HG03196 (cell line): ENCODE measurements around the gene SELENBP1.
A peak's percentile ranks its signal among the peaks of the same experiment; 100 is the strongest.

ENCODE experiments used
- ATAC-seq: cut with Tn5 transposase; IDR thresholded peaks from one replicate; pipeline ENCODE4 v1.9.1; 2021; ENCODE audit not compliant: unreplicated experiment

The SELENBP1 gene

DNA sequence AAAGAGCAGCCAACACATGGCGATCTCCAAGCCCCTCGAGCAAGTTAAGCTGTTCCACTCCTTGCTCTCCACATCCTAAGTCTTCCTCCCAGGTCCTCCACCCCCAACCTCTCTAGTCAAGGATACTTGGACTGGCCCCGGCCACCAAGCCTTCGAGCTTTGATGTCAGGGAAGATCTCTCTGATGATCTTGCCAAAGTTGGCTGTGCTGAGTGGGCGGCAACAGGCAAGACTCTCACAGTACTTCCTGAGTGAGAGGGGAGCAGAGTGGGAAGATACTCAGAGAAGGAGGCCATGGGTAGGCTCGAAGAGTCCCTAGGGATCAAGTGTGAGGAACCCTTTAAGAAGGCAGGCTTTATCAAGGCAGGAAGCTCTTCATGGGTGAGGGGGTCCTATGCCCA, 28.2 kb downstream of the SELENBP1 start:
- no peak for ATAC-seq

DNA sequence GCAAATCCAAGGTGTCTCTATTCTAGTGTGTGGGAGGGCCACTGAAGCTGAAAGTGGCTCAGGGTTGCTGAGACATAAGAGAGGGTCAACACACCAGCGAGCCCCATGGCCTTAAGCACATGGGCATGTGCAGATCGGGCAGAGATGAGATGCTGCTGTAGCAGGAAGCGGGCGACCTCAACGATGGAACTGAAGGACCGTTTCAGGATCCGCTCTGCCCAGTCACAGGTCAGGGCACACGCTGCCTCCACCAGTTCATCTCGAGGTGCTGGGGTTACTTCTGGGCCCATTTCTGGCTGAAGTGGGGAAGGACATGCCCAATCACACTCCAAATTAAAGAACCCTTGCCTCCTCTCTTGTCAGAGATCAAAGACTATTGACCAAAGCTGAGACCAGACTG, 28.9 kb downstream of the SELENBP1 start:
- no peak for ATAC-seq

DNA sequence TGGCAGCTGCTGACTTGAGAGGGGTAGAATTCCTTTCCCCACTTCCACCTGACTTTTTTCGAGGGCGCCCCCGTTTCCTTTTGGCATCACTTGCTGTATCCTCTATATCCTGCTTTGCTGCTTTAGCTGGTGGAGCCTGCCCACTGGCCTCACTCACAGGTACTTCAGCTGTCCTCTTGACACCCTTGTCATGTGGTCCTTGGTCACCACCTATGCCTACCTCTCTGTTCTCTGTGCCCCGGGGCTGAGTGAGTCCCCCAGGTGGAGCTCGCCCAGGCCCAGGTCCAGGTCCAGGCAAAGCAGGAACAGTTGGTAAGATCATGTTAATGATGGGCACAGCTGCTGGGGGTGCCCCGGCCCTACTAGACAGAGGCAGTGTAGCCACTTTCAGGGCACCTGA, 29.9 kb downstream of the SELENBP1 start:
- no peak for ATAC-seq

DNA sequence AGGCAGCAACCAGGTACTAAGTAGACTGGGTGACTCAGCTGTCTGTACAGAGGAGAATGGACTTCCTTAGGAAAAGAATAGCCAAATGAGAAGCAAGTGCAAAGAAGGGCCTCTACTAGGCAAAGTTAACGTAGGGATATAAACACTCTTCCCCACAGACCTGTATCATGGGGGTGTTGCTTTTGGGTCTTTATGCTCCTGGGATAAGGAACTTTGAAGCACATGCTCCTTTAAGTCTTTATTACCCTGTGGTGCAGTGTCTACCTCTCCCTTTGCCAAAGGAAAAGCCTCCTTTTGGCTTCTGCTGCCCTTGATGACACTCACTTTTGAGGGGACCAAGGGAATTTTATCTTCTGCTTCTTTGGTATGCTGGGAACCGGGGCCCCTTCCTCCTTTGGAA, 30.5 kb downstream of the SELENBP1 start:
- no peak for ATAC-seq

DNA sequence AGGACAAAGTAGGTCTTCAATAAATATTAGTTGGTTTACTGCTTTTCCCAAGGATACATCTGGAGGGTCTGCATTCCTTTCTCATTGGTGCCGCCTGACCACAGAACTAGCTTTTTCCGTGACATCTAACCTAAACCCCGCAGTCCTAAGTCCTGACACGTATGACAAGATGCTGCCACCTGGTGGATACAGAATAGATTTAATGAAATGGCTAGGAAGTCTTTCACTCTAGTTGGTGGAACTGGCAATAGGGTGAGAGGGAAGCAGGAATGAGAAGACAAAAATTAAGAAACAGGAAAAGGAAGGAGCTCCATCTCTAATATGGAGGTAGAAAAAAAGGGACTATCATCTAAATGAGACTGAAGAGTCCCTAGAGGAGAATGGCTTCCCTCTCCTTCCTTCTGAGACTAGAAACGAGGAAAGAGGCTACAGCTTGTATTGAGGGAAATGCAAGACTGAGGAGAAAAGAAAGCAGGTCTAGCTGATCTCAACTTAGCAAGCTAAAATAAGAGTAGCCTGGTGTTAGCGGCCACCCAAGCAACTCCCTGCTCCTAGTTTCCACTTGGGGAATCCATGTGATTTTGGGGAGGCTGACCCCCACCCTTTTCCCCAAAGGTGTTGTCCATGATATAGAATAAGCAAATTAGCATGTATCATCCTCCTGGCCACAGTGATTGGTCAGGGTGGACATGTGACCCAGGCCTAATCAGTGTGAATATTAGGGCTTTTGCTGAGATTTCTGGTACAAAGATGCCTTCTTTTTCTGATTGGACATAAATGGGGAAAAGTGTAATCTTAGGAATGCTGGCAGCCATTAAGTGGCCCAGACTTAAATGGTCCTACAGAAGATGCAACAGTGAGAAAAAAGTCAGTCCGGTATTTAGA, 31.4 kb downstream of the SELENBP1 start:
- ATAC-seq = peak; percentile 46

DNA sequence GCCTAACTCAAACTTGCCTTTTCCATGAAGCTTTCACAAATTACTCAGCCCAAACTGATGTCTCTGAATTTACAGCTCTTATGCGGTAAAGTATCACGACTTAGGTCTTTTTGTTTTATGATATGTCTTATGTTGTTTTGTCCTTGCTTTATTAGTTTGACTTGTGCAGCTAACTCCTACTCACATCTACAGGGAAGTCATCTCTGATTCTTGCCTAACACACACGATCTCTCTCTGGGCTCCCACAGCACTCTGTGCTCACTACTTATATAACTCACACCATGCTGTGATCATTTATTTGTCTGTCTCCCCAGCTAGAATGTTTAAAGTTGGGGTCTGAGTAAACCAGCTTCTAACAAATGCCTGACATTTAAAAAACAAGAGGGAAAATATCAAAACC, 35.9 kb downstream of the SELENBP1 start:
- ATAC-seq = no peak

DNA sequence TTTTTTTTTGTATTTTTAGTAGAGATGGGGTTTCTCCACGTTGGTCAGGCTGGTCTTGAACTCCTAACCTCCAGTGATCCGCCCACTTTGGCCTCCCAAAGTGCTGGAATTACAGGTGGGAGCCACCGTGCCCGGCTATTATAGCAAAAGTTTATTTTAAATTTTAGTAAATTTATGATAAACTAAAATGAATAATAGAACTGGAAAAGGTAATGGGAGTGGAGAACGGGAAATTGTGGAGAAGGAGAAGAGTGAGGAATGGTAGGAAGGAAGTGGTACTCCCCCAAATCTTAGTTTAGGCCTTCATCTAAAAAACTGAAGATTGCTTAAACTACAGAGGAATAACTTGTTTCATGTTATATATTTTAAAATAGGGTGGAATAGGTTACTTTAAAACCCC, 37.7 kb downstream of the SELENBP1 start:
- ATAC-seq = no peak

DNA sequence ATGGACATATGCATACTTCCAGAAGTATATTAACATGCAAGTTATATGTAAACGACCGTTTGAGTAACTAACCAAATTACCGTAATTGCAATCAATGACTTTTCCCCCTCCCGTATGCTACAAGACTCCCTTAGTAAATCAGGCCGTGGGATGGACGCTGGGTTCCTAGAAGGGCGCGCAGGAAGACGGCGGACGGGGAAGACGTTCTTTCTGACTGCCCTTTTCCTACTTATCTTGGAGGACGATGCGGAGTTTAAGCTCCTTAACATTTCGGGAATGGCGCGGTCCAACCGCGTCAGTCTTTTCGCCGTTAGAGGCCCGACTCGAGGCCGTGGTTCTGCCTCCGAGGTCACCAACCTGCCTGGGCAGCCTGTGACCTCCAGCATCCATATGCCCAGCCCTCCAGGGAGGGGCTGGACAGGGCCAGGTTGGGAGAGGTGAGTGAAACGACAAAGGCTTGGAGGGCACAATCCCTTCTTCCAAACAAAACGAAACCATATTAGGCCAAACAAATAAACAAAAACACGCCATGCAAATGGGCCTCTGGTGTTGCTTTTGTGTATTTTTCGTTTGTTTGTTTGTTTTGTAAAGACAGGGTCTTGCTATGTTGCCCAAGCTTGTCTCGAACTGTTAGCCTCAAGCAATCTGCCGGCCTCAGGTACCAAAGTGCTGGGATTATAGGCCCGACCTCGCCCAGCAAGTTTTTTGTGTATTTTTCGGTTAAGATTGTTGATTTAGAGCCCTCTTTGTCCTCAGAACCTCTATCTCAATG, 44.4 kb downstream of the SELENBP1 start:
- no peak for ATAC-seq

DNA sequence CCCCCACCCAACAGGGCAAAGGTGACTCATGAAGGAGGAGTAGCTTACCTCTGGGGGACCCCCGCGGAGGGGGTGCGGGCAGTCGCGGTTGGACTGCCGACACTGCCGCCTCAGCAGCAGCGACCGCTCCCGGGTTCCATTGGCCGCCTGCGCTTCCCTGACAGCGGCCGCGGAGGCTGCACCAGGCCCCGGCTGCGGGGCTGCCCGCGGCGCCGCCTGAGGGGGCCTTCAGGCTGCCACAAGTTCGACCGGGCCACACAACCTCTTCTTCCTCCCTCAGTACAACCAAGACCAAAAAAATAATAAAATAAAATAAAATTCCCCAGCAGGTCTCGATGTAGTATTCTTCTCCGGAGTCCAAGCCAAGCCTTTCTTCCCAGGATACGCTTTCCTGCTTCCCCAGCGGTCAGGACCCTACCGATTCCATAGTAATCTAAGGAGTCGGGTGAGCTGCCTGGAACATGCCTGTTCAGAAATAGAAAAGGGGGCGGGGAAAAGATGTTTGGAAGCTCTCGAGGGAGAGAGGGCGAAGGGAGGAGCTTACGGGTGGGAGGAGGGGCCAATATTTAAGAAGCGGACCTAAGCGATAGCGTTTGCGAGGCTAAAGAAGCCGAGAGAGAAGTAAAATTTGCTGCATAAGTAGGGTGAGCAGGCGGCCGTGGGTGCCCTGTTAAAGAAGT, 45.1 kb downstream of the SELENBP1 start, which contains the start of gene PI4KB:
Gene PI4KB (minus strand): TSS at position 194 of the 680 bp plus-strand sequence. CDS start 10,935 bp downstream, outside the sequence.
- ATAC-seq = peak; percentile 84

DNA sequence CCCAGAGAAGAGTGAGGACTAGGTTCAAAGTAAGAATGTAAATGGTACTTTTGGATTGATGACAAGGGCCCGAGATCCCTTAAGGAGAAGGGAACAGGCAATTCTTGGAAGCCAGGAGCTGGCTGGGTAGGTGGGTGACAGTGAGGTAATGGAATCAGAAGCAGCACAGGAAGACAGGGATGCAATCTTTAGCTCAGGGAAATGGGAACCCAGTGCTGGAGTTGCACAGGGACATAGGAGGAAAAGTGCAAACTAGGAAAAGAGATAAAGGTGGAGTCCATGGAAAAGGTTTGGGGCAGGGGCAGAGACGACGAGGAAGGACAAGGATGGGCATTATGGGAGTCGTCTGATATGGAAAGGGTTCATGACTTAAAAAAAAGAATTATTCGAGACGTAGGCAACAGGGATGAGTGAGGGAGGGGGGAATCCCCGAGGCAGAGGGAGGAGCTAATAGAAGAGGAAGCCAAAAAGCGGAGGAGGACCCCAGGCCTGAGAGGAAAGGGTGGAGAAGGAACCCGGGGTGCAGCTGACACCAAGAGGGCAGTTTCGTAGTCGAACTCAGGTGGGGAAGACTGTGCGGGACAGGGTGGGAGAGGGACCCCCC, 45.8 kb downstream of the SELENBP1 start:
- peak; percentile 33 for ATAC-seq

DNA sequence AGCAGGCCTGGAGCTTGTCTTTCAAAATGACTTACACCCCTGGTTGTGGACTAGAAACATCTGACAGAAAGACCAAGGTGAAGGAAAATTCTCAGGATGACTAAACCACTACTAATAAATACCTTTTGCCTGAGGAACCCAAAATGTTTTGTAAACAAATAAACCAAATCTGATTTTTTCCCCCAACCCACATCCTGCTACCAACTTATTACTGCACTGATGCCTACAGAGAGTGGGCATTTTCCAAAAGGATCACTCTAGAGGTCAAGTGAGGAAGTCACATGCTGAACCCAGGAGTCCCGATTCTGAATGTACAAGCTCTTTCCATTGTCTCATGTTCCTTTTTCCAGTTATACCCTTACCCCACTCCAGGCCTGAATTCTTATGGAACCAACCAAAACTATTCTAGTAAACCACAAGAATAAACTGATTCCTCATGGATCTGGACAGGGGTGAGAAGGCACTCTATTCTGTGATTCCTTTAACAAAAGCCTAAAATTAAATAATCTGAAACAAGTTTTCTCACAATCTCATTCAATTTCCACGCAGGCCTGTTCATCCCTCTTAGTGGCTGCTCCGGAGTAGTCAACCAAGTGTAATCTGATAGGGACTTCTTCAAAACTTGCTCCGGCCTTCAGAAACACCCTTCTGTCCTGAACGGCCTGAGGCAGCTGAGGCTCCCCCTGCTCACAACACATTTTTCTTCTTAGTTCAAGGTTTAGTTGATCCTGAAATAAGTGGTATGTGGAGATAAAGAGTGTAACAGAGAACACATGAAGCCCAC, 46.7 kb downstream of the SELENBP1 start:
- no peak for ATAC-seq

DNA sequence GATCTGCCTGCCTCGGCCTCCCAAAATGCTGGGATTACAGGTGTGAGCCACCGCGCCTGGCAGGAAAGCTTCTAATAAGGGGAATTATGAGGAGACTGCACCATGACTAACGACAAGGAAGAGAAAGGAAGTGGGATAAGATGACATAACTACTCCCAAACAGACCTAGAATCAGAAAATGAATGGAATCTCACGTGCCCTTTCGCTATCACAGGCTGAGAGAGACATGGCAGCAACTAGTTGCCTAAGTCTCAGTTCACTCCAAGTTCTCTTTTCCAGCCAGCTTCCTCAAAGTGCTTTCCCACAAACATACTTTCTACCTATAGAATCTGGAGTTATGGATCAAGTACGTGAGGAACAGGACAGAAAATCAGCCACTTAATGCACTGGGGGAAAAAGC, 47.3 kb downstream of the SELENBP1 start:
- no peak for ATAC-seq

DNA sequence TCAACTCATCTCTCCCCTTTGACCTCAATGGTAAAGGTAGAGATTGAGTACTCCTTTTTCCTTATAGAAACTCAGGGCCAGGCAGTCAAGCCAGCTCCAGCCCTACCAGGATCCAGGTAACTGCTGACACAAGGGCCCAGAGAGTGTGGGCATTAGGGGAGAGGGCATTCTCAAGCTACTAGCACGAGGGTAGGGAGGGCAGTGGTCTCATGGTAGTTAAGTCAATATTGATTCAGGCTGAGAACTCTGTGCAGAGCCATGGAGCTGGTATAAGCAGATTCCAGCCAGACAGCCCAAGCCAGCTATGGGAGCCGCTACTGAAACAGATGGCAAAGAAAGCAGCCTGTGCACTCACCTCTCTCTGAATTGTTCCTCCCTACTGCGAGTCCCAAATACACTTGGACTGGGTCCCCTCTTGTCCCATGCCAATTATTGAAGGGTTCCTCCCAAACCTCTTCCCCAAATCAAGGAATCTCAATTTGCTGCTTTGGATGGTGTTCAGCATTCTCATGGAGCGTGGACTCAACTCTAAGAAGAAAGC, 48.0 kb downstream of the SELENBP1 start:
- ATAC-seq = no peak

DNA sequence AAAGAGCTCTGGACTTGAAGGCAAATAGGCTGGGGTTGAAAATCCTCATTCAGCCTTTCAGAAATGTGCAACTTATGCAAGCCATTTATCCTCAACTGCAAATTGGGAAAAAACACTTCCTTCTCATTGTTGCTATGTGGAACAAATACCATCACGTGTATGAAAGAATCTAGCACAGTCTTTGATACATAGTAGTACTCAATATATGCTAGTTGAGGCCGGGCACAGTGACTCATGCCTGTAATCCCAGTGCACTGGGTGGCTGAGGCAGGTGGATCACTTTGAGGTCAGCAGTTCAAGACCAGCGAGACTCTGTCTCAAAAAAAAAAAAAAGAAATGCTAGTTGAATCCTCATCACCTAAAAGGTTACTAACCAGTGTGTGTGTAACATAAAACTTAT, 53.5 kb downstream of the SELENBP1 start:
- no peak for ATAC-seq

DNA sequence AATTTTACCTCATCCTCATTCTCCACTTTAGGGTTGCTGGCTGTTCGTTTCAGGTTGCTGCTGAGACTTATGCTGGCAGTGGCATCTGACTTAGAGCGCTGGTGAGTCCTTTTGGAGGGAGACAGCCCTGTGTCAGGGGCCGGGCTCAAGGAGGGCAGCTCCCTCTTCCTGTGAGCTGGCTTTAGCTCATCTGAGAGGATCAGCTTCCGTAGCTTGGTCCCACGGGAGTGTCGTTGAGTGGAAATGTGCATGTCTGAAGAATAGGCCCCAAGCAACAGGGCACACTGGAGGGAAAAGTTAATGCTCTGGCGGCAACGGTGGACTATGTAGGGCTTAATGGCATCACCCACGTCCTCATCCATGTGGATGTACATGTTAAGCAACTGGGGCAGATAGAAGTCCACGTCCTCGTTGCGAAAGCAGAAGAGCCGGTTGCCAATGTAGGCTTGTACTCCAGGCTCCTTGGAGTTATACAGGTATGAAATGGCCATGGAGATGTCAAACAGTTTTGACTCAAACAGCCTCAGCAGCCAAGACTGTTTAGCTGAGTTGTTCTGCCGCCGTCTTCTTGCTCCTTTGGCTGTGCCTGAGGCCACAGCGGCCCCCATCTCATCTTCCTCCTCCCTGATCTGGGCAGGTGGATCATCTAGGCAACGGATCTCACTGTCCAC, 56.8 kb downstream of the SELENBP1 start:
- ATAC-seq = no peak
